ENCODE results near the gene TRIM56.

GRCh38 chr7:101081432-101081831 lies 3.8 kb upstream of the TRIM56 start:
- TF ChIP-seq CTCF (IDR thresholded peaks at IDR 0.05) (no peak), POLR2A (IDR thresholded peaks at IDR 0.05) (no peak)

Data from adrenal gland (tissue), 5 donors.